ENCODE results near the gene RAI14.
"Not testable (repeated sequence)": the region's sequence is repeated elsewhere in the genome, so short reads cannot be mapped to it uniquely, and the experiment has no call there.

RAI14 gene

DNA sequence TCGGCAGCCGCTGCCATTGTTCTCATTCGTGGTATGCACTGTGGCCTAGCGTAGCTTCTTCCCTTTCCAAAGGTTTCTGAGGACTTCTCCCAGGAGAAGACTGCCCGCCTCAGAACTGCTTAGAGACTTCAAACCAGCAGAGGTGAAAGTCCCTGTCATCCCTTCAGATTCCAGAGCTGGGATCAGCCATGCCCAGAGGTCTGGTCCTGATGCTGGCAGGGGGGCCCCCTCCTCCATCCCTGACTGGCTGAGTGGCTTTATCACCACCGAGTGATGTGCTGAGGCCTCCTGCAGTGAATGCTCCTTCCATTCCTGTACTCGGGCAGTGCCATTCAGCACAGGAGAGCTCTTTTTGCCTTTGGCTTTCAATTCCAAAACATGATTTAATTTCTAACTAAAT is 174.7 kb downstream of the RAI14 start:
- FAIRE-seq = not testable (repeated sequence)

DNA sequence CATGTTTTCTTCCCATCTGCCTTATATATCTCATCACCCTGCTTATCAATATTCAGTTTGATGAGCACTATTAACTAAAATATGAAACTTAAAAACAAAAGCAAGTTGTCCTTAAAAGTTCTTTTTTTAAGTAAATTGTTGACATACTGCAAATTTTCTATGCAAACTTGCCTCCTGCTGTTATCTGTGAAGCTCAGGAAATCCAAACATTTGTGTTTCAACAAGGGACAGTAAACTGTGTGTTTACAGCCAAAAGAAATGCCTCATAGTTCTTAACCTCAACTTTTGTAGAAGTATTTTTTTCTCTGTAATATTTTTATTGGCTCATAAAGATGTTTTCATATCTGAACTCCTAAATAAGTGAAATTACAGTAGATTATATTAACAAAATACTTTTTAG is 175.2 kb downstream of the RAI14 start:
- FAIRE-seq = no peak

DNA sequence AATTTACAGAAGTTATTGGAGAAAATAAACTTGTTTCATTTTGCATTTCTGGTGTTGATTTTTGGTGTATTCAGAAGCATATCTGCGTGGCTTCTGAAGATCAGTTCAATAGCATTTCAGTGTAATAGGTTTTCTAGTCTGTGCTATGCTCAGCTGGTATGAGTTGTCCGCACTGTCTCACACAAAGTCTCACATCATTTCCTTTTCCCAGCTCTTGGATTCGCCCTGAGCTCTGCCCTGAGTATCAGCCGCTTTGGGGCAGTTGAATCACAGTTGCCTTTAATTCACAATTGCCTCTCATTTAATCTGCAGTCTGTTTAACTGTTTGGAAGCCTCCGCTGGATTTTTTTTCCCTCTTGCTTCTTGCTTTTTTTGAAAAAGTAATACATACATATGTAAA is 176.4 kb downstream of the RAI14 start:
- FAIRE-seq = no peak

DNA sequence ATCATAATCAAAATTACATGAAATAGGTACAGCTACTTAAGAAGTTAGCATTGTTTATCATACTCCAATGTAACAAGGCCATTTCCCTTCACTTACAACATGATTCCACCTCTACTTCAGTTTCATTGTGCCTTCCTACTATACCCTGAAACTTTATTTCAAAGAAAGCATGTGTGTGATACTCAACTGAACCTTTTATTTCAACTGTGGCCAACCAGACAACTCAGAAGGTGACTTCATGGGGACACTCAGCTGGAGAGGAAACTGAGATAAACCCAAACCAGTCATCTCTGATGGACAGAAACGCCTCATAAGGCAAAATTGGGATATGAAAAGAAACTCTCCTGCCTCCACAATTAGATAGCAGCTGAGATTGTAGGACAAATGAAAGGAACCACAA is 177.0 kb downstream of the RAI14 start:
- FAIRE-seq = no peak

- FAIRE-seq = no peak
Measured at GRCh38 chr5:34833976-34834793, 178.1 kb downstream of the RAI14 start.

DNA sequence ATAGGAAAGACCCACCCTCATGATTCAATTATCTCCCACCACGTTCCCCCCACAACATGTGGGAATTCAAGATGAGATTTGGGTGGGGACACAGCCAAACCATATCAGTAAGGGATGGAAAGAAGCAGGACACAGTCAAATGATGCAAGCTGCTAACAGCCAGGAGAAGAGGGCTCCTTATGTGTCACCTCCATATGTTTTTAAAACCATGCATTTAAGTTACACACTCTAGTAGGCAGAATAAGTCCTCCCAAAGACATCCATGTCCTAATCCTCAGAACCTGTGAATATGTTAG is 178.6 kb downstream of the RAI14 start:
- no peak for FAIRE-seq

DNA sequence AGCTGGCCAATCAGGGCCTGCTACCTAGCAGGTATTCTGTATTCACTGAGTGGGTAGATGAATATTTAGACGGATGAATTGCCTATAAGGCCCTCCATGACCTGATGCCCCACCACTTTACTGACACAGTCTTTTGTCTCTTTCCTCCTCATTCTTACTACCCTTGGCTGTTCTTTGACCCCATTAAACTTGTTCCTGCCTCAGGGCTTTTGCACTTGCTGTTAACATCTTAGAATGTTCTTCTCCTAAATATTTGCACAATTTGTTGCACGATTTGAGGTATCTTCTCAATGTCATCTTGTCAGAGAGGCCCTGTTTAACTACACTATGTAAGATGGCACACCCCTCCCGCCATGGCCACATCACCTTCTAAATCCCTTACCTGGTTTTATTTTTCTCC is 179.5 kb downstream of the RAI14 start:
- no peak for FAIRE-seq

- FAIRE-seq = no peak
Measured at GRCh38 chr5:34838785-34839714, 182.9 kb downstream of the RAI14 start, which contains the start of gene TTC23L. Gene TTC23L (plus strand): TSS chr5:34839164. CDS start chr5:34840672, 1,508 bp downstream.

DNA sequence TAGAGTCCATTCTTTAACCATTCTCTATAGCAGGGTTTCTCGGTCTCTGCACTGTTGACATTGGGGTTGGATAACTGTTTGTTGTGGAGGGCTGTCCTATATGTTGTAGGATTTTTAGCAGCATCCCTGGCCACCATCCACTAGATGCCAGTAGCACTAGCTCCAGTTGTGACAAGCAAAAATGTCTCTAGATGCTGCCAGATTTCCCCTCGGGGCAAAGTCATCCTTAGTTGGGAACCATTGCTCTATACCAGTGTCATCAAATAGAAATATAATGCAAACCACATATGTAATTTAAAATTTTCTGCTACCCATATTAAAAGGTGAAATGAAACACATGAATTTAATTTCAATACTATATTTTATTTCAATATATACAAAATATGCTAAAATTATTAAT is 185.7 kb downstream of the RAI14 start:
- FAIRE-seq = no peak

DNA sequence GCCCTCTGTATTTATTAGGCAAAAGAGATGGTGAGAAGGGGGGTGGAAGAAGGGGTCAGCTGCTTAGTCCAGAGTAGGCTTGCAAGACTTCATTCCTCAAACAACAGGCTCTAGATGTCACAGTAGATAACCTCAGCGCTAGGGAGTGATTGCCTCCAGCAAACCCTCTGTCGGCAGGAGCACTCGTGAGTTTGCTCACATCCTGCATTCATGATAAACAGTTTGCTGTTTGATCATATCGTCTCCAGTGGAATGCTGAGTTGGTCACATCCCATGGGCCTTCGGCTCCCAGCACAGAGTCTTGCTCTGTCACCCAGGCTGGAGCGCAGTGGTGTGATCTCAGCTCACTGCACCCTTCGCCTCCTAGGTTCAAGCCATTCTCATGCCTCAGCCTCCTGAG is 186.4 kb downstream of the RAI14 start:
- no peak for FAIRE-seq

GRCh38 chr5:34843497-34843896 is 187.4 kb downstream of the RAI14 start:
- FAIRE-seq = no peak

DNA sequence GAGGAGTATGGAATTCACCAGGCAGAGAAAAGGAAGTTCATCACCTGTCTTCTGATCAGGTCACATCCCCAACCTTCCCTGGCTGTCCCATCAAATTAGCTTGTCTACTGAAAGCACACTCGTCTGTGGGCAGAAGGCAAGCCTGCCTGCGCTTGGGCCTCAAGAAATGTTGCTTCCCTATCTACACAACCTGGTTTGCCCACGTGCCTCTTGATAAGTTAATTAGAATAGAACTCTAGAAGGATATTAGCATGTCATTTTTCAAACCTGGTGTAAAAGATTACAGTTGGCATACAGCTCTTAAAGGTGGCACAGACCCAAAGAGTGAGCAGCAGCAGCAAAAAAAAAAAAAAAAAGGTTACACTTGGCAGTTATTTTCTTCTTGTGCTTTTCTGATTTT is 188.0 kb downstream of the RAI14 start:
- FAIRE-seq = no peak

DNA sequence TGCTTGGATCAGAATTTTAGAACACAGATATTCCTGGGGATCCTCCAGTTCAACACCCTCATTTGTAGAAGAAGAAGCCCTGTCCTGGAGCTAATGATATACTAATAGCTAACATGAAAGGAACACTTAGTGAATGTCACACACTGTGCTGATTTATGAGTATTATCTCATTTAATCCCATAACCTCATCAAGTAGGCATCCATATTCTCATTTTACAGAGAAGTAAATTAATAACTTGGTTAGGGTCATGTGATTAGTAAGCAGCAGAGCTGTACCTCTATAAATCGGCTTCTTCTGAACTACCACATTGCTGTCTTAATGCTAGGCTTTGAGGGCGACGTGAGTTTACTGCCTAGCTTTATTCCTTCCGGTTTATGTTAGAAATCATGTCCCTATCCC is 188.9 kb downstream of the RAI14 start:
- FAIRE-seq = no peak

GRCh38 chr5:34847056-34847455 is 190.9 kb downstream of the RAI14 start:
- no peak for FAIRE-seq

DNA sequence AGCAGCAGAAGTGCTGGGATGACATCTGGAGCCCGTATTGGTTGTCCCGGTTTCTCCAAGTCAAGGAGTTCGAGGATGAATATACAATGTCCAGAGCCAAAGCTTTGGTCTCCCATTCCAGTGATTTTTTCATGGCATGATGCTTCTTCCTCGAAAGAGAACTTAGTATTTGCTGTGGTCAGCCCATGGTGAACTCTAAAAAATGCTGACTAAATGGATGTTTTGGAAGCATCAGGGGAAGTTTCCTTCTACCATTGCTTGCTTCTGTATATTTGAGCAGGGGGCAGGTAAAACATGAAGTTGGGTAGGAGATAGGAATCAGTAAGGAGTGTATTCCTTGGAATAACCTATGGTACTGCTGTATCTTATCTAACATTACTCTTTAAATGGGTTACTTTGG is 191.4 kb downstream of the RAI14 start:
- FAIRE-seq = no peak

DNA sequence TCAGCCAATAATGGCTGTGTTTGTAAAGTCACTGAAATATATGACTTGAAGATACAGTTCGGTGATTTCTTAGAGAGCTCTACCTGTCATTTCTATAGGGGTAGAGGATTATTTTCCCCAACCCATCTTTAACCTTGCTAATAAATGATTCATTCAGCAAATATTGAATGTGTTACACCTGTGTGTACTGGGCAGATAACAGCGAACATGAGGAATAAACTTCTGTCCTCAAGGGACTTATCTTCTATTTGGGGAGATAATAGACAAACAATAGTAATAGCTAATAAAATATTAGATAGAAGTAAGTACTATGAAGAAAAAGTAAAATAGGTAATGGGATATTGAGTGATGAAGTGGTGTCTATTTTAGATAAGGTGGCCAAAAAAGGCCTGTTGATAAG is 192.1 kb downstream of the RAI14 start:
- FAIRE-seq = no peak

DNA sequence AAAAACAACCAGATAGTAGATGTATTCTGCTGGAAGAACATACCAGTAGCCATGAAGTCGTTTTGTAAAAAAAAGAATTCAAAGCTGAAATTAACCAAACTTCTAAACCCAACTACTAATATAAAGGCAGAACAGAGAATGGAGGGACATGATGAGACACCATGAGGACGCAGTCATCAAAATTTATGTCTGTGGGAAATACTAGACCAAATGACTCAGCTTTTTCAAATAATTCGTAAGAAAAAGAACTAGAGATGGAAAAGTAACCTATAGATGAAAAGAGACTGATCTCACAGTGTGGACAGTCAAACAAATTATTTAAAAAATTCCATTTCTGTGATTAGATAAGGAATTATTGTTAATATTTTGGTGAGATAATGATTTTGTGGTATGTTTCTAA is 193.1 kb downstream of the RAI14 start:
- FAIRE-seq = no peak

DNA sequence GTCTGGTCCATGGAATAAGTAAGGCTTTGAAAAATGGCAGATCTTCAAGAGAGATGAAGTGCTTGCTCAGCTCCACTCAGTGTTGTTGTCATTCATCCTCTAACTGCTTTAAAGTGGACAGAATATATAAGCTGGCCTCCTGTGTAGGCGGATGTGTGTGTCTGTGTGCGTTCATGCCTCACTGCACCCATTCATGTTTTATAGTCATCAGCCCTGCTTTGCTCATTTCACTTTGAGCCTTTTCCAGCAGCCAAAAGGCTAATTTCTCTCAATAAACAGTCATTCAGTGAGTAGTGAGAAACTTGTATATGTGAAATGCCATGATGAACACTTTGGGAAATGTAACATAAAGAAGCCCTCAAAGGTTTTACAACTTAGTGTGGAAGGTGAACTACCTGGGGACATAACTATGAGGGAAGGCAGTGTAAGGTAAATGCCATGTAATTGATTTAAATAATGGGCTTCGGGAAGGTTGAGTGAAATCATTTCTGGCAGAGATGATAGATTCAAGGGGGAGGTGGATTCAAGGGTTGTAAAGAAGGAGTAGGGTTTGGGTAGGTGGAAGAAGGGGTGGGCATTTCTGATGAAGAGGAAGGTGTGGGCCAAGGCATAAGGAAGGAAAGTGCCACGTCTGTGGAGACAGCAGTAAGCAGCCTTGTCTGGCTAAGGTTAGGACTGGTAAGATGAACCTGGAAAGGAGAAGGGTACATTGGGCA is 198.5 kb downstream of the RAI14 start:
- no peak for FAIRE-seq

GRCh38 chr5:34857161-34857560 is 201.0 kb downstream of the RAI14 start:
- no peak for FAIRE-seq

- no peak for FAIRE-seq
Measured at GRCh38 chr5:34857894-34858293, 201.8 kb downstream of the RAI14 start.

GRCh38 chr5:34858790-34859189 is 202.7 kb downstream of the RAI14 start:
- no peak for FAIRE-seq

DNA sequence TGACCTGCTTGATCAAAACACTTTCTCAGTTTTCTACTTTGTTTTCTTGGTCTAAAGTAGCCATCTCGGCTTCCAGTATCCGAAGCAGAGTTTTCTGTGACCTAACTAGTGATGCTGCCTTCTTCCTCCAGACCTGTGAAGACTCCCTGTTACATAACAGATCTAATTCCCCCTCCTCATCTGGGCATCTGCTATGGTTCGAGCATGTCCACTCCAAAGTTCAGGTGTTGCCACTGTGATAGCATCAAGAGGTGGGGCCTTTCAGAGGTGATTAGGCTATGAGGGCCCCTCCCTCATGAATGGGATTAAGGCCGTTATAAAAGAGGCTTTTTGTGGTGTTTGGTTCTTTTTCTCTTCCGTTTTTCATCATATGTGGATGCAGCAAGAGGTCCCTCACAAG is 203.1 kb downstream of the RAI14 start:
- FAIRE-seq = no peak

GRCh38 chr5:34863946-34864345 is 207.8 kb downstream of the RAI14 start:
- FAIRE-seq = no peak

DNA sequence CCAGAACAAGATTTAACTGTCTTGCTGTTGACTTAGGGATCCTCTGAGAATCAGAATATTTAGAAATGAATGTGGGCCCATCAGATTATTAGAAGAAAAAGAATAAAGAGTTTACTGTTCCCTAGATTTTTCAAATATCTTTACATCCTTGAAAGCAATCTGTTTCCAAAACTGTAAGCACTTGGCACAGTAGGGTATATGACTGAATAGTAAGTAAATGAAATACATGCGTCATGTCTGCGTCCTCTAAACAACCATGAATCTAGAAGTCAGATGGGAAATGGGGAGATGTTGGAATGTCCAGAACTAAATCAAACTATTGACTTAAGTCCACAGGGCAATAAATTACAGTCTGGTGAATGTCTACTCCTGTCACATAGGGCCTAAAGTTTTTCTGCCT is 209.0 kb downstream of the RAI14 start:
- FAIRE-seq = no peak
